Neural cell (in vitro differentiated cells): ENCODE data around the gene ATF6B. TPM values are rescaled to one million over a fixed set of nuclear protein-coding genes. Genes with fewer than 3 reads are reported as not detected.

Experiments
- H2AFZ ChIP-seq: fragments of 200-600, 300-800 bp; sonication (generic), shearing (Covaris generic); 2 replicates; pipeline ENCODE4 v1.6.0; 2014; ENCODE audit warnings: low read depth, mild to moderate bottlenecking, antibody characterized with exemption, low read length, moderate library complexity
- H3F3A ChIP-seq: fragments of 200-600 bp; shearing (Covaris generic); 2 replicates; pipeline ENCODE4 v1.6.1; 2016; ENCODE audit warnings: mild to moderate bottlenecking, moderate library complexity, mixed read lengths, antibody characterized with exemption, low read length; ENCODE audit not compliant: insufficient read depth, poor library complexity, severe bottlenecking
- H3K27ac ChIP-seq: fragments of 200-600, 300-800 bp; sonication (generic), shearing (Covaris generic); 2 replicates; pipeline ENCODE4 v1.5.1; 2014; ENCODE audit warnings: mild to moderate bottlenecking, low read length, moderate library complexity
- H3K27me3 ChIP-seq: fragments of 300-800, 200-600 bp; sonication (generic), shearing (Covaris generic); 2 replicates; pipeline ENCODE4 v1.6.0; 2014; ENCODE audit warnings: mild to moderate bottlenecking, low read depth, low read length, moderate library complexity; ENCODE audit not compliant: insufficient read depth
- H3K36me3 ChIP-seq: fragments of 300-800, 200-600 bp; sonication (generic), shearing (Covaris generic); 2 replicates; pipeline ENCODE4 v1.5.1; 2014; ENCODE audit warnings: mild to moderate bottlenecking, antibody characterized with exemption, low read length, moderate library complexity; ENCODE audit not compliant: insufficient read depth
- H3K4me2 ChIP-seq: fragments of 300-800, 200-600 bp; sonication (generic), shearing (Covaris generic); 2 replicates; pipeline ENCODE4 v1.6.0; 2014; ENCODE audit warnings: mild to moderate bottlenecking, low read length
- H3K4me3 ChIP-seq: fragments of 300-800, 200-600 bp; sonication (generic), shearing (Covaris generic); 2 replicates; pipeline ENCODE4 v1.5.1; 2014; ENCODE audit warnings: mild to moderate bottlenecking, low read length, moderate library complexity
- H3K79me2 ChIP-seq: fragments of 200-600 bp; shearing (Covaris generic); replicated peaks from 2 replicates; pipeline ENCODE4 v1.6.0; 2014; ENCODE audit warnings: mild to moderate bottlenecking, low read length, moderate library complexity; ENCODE audit not compliant: insufficient read depth
- H3K9ac ChIP-seq: fragments of 300-800, 200-600 bp; sonication (generic), shearing (Covaris generic); 2 replicates; pipeline ENCODE4 v1.6.1; 2016; ENCODE audit warnings: mild to moderate bottlenecking, low read length, mixed read lengths
- H3K9me2 ChIP-seq: fragments of 200-600 bp; shearing (Covaris generic); 2 replicates; pipeline ENCODE4 v1.6.1; 2016; ENCODE audit warnings: mild to moderate bottlenecking, low read length, mixed read lengths; ENCODE audit not compliant: insufficient read depth
- H3K9me3 ChIP-seq: fragments of 200-600, 300-800 bp; sonication (generic), shearing (Covaris generic); 2 replicates; pipeline ENCODE4 v1.6.1; 2016; ENCODE audit warnings: mild to moderate bottlenecking, mixed run types, low read length, moderate library complexity, mixed read lengths
- H4K20me1 ChIP-seq: fragments of 200-600 bp; shearing (Covaris generic); 2 replicates; pipeline ENCODE4 v1.6.1; 2016; ENCODE audit warnings: mild to moderate bottlenecking, mixed run types; ENCODE audit not compliant: insufficient read depth
- EP300 ChIP-seq: fragments of 450-650 bp; conservative IDR thresholded peaks from 2 replicates; pipeline ENCODE4 v1.6.1; 2014; ENCODE audit warnings: antibody characterized with exemption, mild to moderate bottlenecking, moderate library complexity; ENCODE audit not compliant: poor library complexity, severe bottlenecking
- EZH2 ChIP-seq: fragments of 200-600, 300-800 bp; shearing (Covaris generic), sonication (generic); IDR thresholded peaks from 2 replicates; pipeline ENCODE4 v1.6.1; 2014; ENCODE audit warnings: antibody characterized with exemption, low read length, borderline replicate concordance, mild to moderate bottlenecking; ENCODE audit not compliant: insufficient read depth, poor library complexity, severe bottlenecking
- MXI1 ChIP-seq: fragments of 450-650 bp; conservative IDR thresholded peaks from 2 replicates; pipeline ENCODE4 v1.6.1; 2014; ENCODE audit warnings: antibody characterized with exemption, mild to moderate bottlenecking; ENCODE audit not compliant: poor library complexity, severe bottlenecking
- POLR2AphosphoS5 ChIP-seq: IDR thresholded peaks from 2 replicates; pipeline ENCODE4 v1.6.1; 2012
- RAD21 ChIP-seq: fragments of 450-650 bp; conservative IDR thresholded peaks from 2 replicates; pipeline ENCODE4 v1.6.1; 2014; ENCODE audit warnings: antibody characterized with exemption, mild to moderate bottlenecking, moderate library complexity
- SMC3 ChIP-seq: fragments of 450-650 bp; conservative IDR thresholded peaks from 2 replicates; pipeline ENCODE4 v1.6.1; 2014; ENCODE audit warnings: antibody characterized with exemption, mild to moderate bottlenecking, moderate library complexity; ENCODE audit not compliant: poor library complexity
- TAF1 ChIP-seq: IDR thresholded peaks from 2 replicates; pipeline ENCODE4 v1.6.1; 2012; ENCODE audit warnings: low read depth
- polyA plus RNA-seq: library from polyadenylated mRNA; depleted of rRNA; stranded (reverse); fragments of >200 nt; gene quantifications from 2 replicates; pipeline ENCODE4 v1.2.3, GENCODE V29; 2014
- TF ChIP-seq, protein P1 (sequence below): fragments of 450-650 bp; IDR thresholded peaks from 2 replicates; pipeline ENCODE4 v1.5.1; 2014; ENCODE audit warnings: antibody characterized with exemption, mild to moderate bottlenecking, moderate library complexity; ENCODE audit not compliant: poor library complexity, severe bottlenecking
- TF ChIP-seq, protein P2 (sequence below): IDR thresholded peaks from 2 replicates; pipeline ENCODE4 v1.6.1; 2012; ENCODE audit warnings: borderline replicate concordance

ATF6B gene
- polyA plus RNA-seq, 1 donor from 2014 or later, result 44.3 TPM

DNA sequence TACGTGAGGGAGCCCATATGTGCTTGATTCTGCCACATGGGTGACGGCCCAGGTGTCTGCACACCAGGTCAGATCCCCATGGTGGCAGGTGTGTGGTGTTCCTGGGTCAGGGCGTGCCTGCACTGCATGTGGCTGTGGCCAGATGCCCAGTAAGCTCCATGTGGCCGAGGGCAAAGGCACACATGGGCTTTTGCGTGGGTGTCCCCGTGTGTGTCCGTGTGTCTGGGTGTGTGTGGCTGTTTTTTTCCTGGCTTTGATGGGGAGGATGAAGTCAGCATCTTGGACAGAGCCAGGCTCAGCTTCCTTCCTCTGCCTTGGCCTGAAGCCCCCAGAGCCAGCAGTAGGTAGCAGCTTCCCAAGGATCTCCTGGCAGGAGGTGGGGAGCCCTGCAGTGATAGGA lies 17.4 kb downstream of the ATF6B start:
- TF ChIP-seq MXI1, result no peak
- TF ChIP-seq, protein P1, sequence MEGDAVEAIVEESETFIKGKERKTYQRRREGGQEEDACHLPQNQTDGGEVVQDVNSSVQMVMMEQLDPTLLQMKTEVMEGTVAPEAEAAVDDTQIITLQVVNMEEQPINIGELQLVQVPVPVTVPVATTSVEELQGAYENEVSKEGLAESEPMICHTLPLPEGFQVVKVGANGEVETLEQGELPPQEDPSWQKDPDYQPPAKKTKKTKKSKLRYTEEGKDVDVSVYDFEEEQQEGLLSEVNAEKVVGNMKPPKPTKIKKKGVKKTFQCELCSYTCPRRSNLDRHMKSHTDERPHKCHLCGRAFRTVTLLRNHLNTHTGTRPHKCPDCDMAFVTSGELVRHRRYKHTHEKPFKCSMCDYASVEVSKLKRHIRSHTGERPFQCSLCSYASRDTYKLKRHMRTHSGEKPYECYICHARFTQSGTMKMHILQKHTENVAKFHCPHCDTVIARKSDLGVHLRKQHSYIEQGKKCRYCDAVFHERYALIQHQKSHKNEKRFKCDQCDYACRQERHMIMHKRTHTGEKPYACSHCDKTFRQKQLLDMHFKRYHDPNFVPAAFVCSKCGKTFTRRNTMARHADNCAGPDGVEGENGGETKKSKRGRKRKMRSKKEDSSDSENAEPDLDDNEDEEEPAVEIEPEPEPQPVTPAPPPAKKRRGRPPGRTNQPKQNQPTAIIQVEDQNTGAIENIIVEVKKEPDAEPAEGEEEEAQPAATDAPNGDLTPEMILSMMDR, result no peak
- H3K9ac ChIP-seq, result no peak overlapping the region
- no peaks in the 10 kb centered on the region for H3K27me3 ChIP-seq
- no peaks in the 10 kb centered on the region for H3K9me2 ChIP-seq
- H3K9me3 ChIP-seq, result no peaks in the 10 kb centered on the region
- no peaks in the 10 kb centered on the region for H3K36me3 ChIP-seq
- no peak overlapping the region for H3K4me2 ChIP-seq
- no peak overlapping the region for H2AFZ ChIP-seq
- no peaks in the 10 kb centered on the region for H3F3A ChIP-seq
- no peaks in the 10 kb centered on the region for H4K20me1 ChIP-seq
- no peaks in the 10 kb centered on the region for H3K79me2 ChIP-seq
- H3K27ac ChIP-seq, result no peak overlapping the region
- no peak overlapping the region for H3K4me3 ChIP-seq

DNA sequence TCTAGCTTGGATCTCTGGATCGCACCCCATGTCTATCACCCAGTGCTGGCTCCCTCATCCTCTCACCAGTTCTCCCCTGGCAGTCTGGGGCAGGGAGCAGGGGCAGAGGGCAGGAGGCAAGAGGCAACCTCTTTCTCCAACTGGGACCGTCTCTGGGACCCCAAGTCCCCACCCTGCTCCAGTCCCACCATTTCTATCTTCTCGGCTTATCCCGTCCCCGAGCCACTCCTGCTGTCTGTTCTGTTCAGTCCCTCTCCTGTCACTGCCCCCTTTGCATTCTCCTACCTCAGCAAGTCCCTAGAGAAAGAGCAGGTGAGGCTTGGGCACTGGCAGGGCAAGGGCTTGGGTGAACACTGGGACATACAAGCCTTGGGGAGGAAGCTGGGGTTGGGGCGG lies 18.3 kb downstream of the ATF6B start:
- Histone ChIP-seq H3K27me3 (no peaks in the 10 kb centered on the region), H3K4me2 (no peak overlapping the region)
- no peak for TF ChIP-seq SMC3

DNA sequence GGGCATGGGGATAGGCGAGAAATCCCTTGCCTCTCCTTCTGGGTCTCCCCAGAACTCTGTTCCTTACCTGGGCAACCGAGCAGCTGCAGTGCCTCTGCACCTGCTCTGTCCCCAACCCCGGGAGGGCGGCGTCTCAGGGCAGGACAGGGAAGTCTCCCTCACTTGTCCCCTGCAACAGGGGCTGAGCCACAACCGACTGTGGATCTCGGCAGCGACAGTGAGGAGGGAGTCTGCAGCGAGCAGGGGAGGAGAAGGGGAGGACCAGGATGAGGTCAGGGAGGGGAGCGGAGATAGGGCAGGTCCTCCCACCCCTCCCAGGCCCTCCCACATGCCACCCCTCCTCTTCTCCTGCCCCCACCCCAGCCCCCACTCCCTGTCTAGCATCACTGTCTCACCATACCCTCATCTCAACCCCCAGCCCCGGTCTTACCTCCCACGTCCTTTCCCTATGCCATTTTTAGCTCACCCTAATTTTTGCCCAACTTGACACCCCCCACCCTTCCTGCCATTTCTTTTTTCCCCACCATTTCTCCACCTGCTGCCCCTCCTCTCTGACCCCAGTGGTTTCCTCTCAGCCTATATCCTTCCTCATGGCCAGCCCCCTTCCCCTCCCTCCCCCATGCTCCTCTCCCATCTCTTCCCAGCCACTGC lies 18.8 kb downstream of the ATF6B start, which contains the start of gene TNXB:
Gene TNXB, minus strand, starts transcription at position 225 of the 651 bp plus-strand sequence. CDS start 11,140 bp downstream, outside the sequence.
- H3K9me2 ChIP-seq, result no peaks in the 10 kb centered on the region
- no peak within 1 kb of the TSS for H3K27ac ChIP-seq
- no peak within 1 kb of the TSS for H3K9ac ChIP-seq
- no peaks in the 10 kb centered on the region for H4K20me1 ChIP-seq
- no peak within 1 kb of the TSS for H3K4me2 ChIP-seq
- H3K27me3 ChIP-seq, result no peaks in the 10 kb centered on the region
- no peaks in the 10 kb centered on the region for H3K9me3 ChIP-seq
- TF ChIP-seq RAD21 (no peak), EZH2 (no peak), SMC3 (no peak), POLR2AphosphoS5 (no peak), MXI1 (no peak), TAF1 (no peak), EP300 (no peak)
- TF ChIP-seq, protein P1, result no peak
- TF ChIP-seq, protein P2, sequence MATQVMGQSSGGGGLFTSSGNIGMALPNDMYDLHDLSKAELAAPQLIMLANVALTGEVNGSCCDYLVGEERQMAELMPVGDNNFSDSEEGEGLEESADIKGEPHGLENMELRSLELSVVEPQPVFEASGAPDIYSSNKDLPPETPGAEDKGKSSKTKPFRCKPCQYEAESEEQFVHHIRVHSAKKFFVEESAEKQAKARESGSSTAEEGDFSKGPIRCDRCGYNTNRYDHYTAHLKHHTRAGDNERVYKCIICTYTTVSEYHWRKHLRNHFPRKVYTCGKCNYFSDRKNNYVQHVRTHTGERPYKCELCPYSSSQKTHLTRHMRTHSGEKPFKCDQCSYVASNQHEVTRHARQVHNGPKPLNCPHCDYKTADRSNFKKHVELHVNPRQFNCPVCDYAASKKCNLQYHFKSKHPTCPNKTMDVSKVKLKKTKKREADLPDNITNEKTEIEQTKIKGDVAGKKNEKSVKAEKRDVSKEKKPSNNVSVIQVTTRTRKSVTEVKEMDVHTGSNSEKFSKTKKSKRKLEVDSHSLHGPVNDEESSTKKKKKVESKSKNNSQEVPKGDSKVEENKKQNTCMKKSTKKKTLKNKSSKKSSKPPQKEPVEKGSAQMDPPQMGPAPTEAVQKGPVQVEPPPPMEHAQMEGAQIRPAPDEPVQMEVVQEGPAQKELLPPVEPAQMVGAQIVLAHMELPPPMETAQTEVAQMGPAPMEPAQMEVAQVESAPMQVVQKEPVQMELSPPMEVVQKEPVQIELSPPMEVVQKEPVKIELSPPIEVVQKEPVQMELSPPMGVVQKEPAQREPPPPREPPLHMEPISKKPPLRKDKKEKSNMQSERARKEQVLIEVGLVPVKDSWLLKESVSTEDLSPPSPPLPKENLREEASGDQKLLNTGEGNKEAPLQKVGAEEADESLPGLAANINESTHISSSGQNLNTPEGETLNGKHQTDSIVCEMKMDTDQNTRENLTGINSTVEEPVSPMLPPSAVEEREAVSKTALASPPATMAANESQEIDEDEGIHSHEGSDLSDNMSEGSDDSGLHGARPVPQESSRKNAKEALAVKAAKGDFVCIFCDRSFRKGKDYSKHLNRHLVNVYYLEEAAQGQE, result no peak
- no peak within 1 kb of the TSS for H2AFZ ChIP-seq
- no peaks in the 10 kb centered on the region for H3K79me2 ChIP-seq
- H3K36me3 ChIP-seq, result no peaks in the 10 kb centered on the region
- no peak within 1 kb of the TSS for H3K4me3 ChIP-seq
- no peaks in the 10 kb centered on the region for H3F3A ChIP-seq

More for the DNA sequence above, 18.3 kb downstream of the ATF6B start:
- H4K20me1 ChIP-seq, result no peaks in the 10 kb centered on the region
- no peak overlapping the region for H3K9ac ChIP-seq
- H3K9me3 ChIP-seq, result no peaks in the 10 kb centered on the region
- H3F3A ChIP-seq, result no peaks in the 10 kb centered on the region
- H3K36me3 ChIP-seq, result no peaks in the 10 kb centered on the region
- H2AFZ ChIP-seq, result no peak overlapping the region
- no peaks in the 10 kb centered on the region for H3K9me2 ChIP-seq
- H3K27ac ChIP-seq, result no peak overlapping the region
- H3K4me3 ChIP-seq, result no peak overlapping the region
- H3K79me2 ChIP-seq, result no peaks in the 10 kb centered on the region
